GM12892 (cell line): ENCODE results near the gene KLK11.

Source experiments
- POLR2A ChIP-seq: IDR thresholded peaks from 2 replicates; pipeline ENCODE4 v1.6.1; 2011; ENCODE audit warnings: low read depth, low read length, control low read depth
- TAF1 ChIP-seq: IDR thresholded peaks from 2 replicates; pipeline ENCODE4 v1.6.1; 2011; ENCODE audit warnings: low read depth, mild to moderate bottlenecking, control low read depth, low read length, borderline replicate concordance

GRCh38 chr19:51025401-51025800, 1.0 kb downstream of the KLK11 start:
- TF ChIP-seq TAF1 (no peak), POLR2A (no peak)
